Endothelial cell of umbilical vein (primary cell): ENCODE data around the gene TSHZ1. TPM values are rescaled to one million over a fixed set of nuclear protein-coding genes. Genes with fewer than 3 reads are reported as not detected.

Experiments
- BruUV-seq: library from RNA; stranded (reverse); fragments of 400-500 nt; replicated peaks from 2 replicates; lab custom pipeline; 2021; lab: Mats Ljungman, UMichigan
- CTCF ChIA-PET: fragments of 300-600, 350-600 bp; sonication (Branson Sonifier 250); formaldehyde crosslinking; loops from one replicate; lab custom pipeline; 2021; ENCODE audit warnings: antibody characterized with exemption, inconsistent platforms; lab: Charles Lee
- POLR2A ChIA-PET: fragments of 300-600, 350-600 bp; sonication (Branson Sonifier 250); formaldehyde crosslinking; loops from one replicate; lab custom pipeline; 2021; ENCODE audit warnings: antibody characterized with exemption, inconsistent platforms; lab: Charles Lee
- DNase-seq: peaks from one replicate; pipeline ENCODE4 v3.0.0-alpha.2; 2011; ENCODE audit warnings: low read depth, low spot score
- FAIRE-seq: peaks from 2 replicates; lab custom pipeline; 2011; peaks lifted over from hg19 to GRCh38; lab: Jason Lieb, UNC
- H2AFZ ChIP-seq: 2 replicates; pipeline ENCODE4 v1.6.0; 2012; ENCODE audit warnings: low read depth, low read length, control low read depth, inconsistent platforms
- H3K27ac ChIP-seq: 2 replicates; pipeline ENCODE4 v1.5.1; 2011; ENCODE audit warnings: low read depth, mild to moderate bottlenecking, control low read depth, low read length, moderate library complexity; ENCODE audit not compliant: insufficient read depth
- H3K27me3 ChIP-seq, 2 experiments: 2 replicates each; pipeline versions ENCODE4 v1.6.0 to v1.6.1; 2011; ENCODE audit warnings: low read length in 2 of 2, mixed read lengths in 1 of 2; ENCODE audit not compliant: control insufficient read depth in 2 of 2, insufficient read depth in 2 of 2
- H3K36me3 ChIP-seq, 2 experiments: 2 replicates in 1 of 2; 3 replicates in 1 of 2; pipeline ENCODE4 v1.5.1; 2011; ENCODE audit warnings: low read length in 2 of 2, mild to moderate bottlenecking in 1 of 2, moderate library complexity in 1 of 2; ENCODE audit not compliant: control insufficient read depth in 2 of 2, insufficient read depth in 2 of 2; ENCODE audit errors: extremely low read depth in 1 of 2
- H3K4me1 ChIP-seq: 3 replicates; pipeline ENCODE4 v1.5.1; 2011; ENCODE audit warnings: mild to moderate bottlenecking, low read length; ENCODE audit not compliant: control insufficient read depth, insufficient read depth; ENCODE audit errors: extremely low read depth
- H3K4me2 ChIP-seq: 2 replicates; pipeline ENCODE4 v1.6.1; 2011; ENCODE audit warnings: low read length, control low read depth, mixed read lengths; ENCODE audit not compliant: insufficient read depth
- H3K4me3 ChIP-seq, 3 experiments: fragments of 200-600 bp in 1 of 3; sonication (generic), shearing (Covaris generic) in 1 of 3; replicated peaks in 1 of 3; 2 replicates each; pipeline ENCODE4 v1.5.1; 2011 to 2016; ENCODE audit warnings: control low read depth in 3 of 3, low read length in 3 of 3, mild to moderate bottlenecking in 2 of 3, inconsistent platforms in 1 of 3, low read depth in 1 of 3, moderate library complexity in 1 of 3; ENCODE audit not compliant: insufficient read depth in 1 of 3
- H3K79me2 ChIP-seq: 2 replicates; pipeline ENCODE4 v1.6.0; 2012; ENCODE audit warnings: low read length, inconsistent platforms; ENCODE audit not compliant: control insufficient read depth, insufficient read depth
- H3K9ac ChIP-seq: replicated peaks from 2 replicates; pipeline ENCODE3; 2011; ENCODE audit warnings: low read length, control low read depth; ENCODE audit not compliant: insufficient read depth; ENCODE audit errors: extremely low read depth
- H3K9me1 ChIP-seq: replicated peaks from 3 replicates; pipeline ENCODE4 v1.6.0; 2011; ENCODE audit warnings: mild to moderate bottlenecking, low read length; ENCODE audit not compliant: control insufficient read depth, insufficient read depth; ENCODE audit errors: extremely low read depth
- H3K9me3 ChIP-seq: replicated peaks from 2 replicates; pipeline ENCODE4 v1.5.1; 2012; ENCODE audit warnings: low read length, inconsistent platforms; ENCODE audit not compliant: control insufficient read depth, insufficient read depth
- H4K20me1 ChIP-seq: replicated peaks from 2 replicates; pipeline ENCODE3; 2011; ENCODE audit warnings: mild to moderate bottlenecking, low read length; ENCODE audit not compliant: control insufficient read depth, insufficient read depth; ENCODE audit errors: extremely low read depth
- CTCF ChIP-seq, 2 donors: IDR thresholded peaks; 1 replicate in 1 of 2; 2 replicates in 1 of 2; pipeline ENCODE4 v1.5.1; 2011; ENCODE audit warnings: low read length in 2 of 2, mild to moderate bottlenecking in 2 of 2, moderate library complexity in 2 of 2, control low read depth in 1 of 2, inconsistent platforms in 1 of 2, low read depth in 1 of 2; ENCODE audit not compliant: insufficient read depth in 1 of 2; ENCODE audit errors: extremely low read depth in 1 of 2
- EZH2 ChIP-seq: IDR thresholded peaks from 2 replicates; pipeline ENCODE4 v1.6.1; 2012; ENCODE audit warnings: borderline replicate concordance, low read depth, mild to moderate bottlenecking, moderate library complexity, low read length, inconsistent platforms; ENCODE audit not compliant: severe bottlenecking
- GATA2 ChIP-seq: IDR thresholded peaks from 2 replicates; pipeline ENCODE4 v1.7.0; 2011; ENCODE audit warnings: low read depth, mild to moderate bottlenecking, moderate library complexity, mixed read lengths, low read length; ENCODE audit not compliant: insufficient read length, insufficient read depth
- JUN ChIP-seq: IDR thresholded peaks from 2 replicates; pipeline ENCODE4 v1.6.1; 2011; ENCODE audit warnings: borderline replicate concordance, low read depth; ENCODE audit not compliant: insufficient read length, insufficient read depth
- MYC ChIP-seq: IDR thresholded peaks from one replicate; pipeline ENCODE4 v1.6.1; 2011; ENCODE audit warnings: mild to moderate bottlenecking, low read depth, low read length
- POLR2A ChIP-seq: IDR thresholded peaks from 2 replicates; pipeline ENCODE4 v1.6.1; 2012; ENCODE audit warnings: low read depth, mild to moderate bottlenecking, control low read depth, low read length
- POLR2AphosphoS5 ChIP-seq: IDR thresholded peaks from 2 replicates; pipeline ENCODE4 v1.6.1; 2012; ENCODE audit warnings: low read depth, mild to moderate bottlenecking, control low read depth, low read length, moderate library complexity; ENCODE audit not compliant: insufficient read depth
- dilution Hi-C: fragments of 300-500 bp; cut with MboI; formaldehyde crosslinking; loops from one replicate; pipeline ENCODE4 v1.15.0; 2019; ENCODE audit warnings: low sequenced_read_pairs; ENCODE audit not compliant: extremely low pct_ligation_motif_present
- intact Hi-C: fragments of 100-400 bp; cut with micrococcal nuclease; formaldehyde crosslinking; loops from one replicate; pipeline ENCODE4 v1.10.0; 2022
- polyA plus RNA-seq, 4 experiments: library from polyadenylated mRNA; depleted of rRNA in 3 of 4; stranded (reverse) in 3 of 4; unstranded in 1 of 4; fragments of >200 nt; gene quantifications; 2 replicates each; pipeline versions ENCODE4 v1.2.1 to v1.2.3, GENCODE V29; 2011 to 2012; ENCODE audit warnings: missing spikeins in 1 of 4
- total RNA-seq: library from RNA; stranded (reverse); gene quantifications from 2 replicates; pipeline ENCODE4 v1.2.3, GENCODE V29; 2021

Gene TSHZ1
- total and polyA plus RNA-seq, 2 donors (not counting 3 experiments of a cell fraction or from before 2014, with no cell fraction given) = 4.2 to 10.2 TPM

GRCh38 chr18:75231053-75231406, 20.4 kb downstream of the TSHZ1 start:
- Histone ChIP-seq H3K27ac (peak overlapping the region; percentile 66), H3K4me2 (peak overlapping the region; percentile 56), H3K79me2 (peaks cover 5% of the 10 kb centered on the region), H3K9ac (peak overlapping the region; percentile 21), H3K36me3 (no peaks in the 10 kb centered on the region), H3K9me1 (no peaks in the 10 kb centered on the region), H3K4me3 (no peak overlapping the region), H3K9me3 (no peaks in the 10 kb centered on the region), H4K20me1 (no peaks in the 10 kb centered on the region), H2AFZ (no peak overlapping the region), H3K4me1 (peaks cover 43% of the 10 kb centered on the region), H3K27me3 (no peaks in the 10 kb centered on the region)
- ChIA-PET CTCF (interaction anchor here (0.9 to 2.4 kb wide), 4 partner anchors 9 to 248 kb away, joined by 3 to 10 read pairs (median 6); no protein-coding TSS in a partner anchor), POLR2A (interaction anchor here (1.1 kb wide), 1 partner anchor 10 kb away, joined by 3 read pairs; no protein-coding TSS in a partner anchor)
- TF ChIP-seq MYC (no peak), CTCF (IDR thresholded peaks at IDR 0.05; ENCODE audit: extremely low read depth in 1 of 2, insufficient read depth in 1 of 2, low read depth in 1 of 2, low read length in 2 of 2) (no peak), POLR2AphosphoS5 (no peak), JUN (no peak), EZH2 (no peak), POLR2A (no peak), GATA2 (no peak)
- DNase-seq (no peak), FAIRE-seq (no peak)
- BruUV-seq = no TSS peak
- intact Hi-C loops = no loop called here
- dilution Hi-C loops = no loop called here
